Measurements from ENCODE around the gene SLC48A1. TPM values are rescaled to one million over a fixed set of nuclear protein-coding genes. Genes with fewer than 3 reads are reported as not detected.

Gene SLC48A1
- 10 to 100 TPM; 53.7 to 63.0 (median 58.3) TPM for polyA plus RNA-seq (ENCODE audit: insufficient read length in 4 of 4)

DNA sequence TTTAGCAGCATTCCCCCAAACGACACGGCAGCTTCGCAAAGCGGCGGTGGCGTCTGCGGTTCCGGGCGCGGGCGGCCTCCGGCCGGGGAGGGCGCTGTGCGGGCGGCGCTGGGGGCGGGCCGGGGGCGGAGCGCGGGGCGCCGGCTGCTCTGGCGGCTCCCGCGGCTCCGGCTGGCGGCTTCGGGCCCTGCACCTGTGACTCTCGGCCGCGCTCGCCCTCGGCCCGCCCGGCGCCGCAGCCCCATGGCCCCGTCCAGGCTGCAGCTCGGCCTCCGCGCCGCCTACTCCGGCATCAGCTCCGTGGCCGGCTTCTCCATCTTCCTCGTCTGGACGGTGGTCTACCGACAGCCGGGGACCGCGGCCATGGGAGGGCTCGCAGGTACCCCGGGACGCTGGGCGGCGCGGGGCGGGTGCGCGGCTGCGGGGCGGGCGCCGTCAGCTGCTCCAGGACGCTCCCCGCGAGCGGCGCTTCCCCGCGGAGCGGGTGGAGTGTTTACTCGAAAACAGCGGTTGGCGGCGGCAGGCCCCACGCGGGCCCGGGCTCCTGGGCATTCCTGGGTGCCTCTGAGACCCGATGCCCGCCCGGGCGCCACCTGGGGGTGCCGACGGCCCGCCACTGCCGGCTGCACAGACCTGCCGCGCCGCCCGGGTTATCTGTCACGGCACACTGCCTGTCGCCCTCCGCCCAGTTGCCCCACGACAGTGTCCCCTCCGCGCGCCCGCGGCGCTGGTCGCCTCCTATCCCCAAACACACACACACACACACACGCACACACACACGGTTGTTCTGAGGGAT, at the start of gene SLC48A1:
Gene SLC48A1 (plus strand): TSS at position 177 of the 796 bp plus-strand sequence. CDS start 67 bp downstream, at position 244.
- no peak for DNase-seq (ENCODE audit: low read depth in 4 of 4, low spot score in 3 of 4)

DNA sequence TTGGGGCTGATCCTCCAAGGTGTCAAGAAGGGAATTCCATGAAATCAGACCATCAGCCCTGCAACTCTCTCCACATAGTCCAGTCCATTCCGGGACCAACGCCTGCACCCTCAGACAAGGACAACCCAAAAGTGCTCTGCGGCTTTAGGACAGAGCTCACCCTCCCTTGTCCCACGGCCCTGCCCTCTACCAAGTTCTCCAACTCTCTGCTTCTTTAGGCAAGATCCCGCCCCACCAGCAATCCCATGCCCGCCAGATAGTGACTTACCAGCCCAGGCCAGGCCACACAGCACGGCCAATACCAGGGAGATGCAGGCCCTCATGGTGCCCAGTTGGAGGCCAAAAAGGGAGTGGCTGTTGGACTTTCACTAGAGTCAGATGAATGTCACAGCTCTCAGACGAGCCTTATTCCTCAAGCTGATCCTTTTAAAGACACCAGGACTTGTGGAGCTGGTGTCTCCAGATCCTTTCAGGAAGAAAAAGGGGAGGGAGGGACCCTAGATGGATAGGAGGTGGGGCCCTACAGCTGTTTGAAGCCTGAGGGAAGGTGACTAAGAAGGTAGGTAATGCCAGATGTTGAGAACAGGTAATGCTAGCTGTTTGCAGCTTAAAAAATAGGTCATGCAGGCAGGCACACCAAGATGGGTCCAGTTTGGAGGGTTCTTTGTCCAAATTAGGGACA, 47.8 kb upstream of the SLC48A1 start, which contains the start of gene ENDOU:
Gene ENDOU (minus strand): TSS at position 400 of the 682 bp plus-strand sequence. CDS start 77 bp downstream, at position 323.
- no peak for DNase-seq (ENCODE audit: low read depth in 4 of 4, low spot score in 3 of 4)

DNA sequence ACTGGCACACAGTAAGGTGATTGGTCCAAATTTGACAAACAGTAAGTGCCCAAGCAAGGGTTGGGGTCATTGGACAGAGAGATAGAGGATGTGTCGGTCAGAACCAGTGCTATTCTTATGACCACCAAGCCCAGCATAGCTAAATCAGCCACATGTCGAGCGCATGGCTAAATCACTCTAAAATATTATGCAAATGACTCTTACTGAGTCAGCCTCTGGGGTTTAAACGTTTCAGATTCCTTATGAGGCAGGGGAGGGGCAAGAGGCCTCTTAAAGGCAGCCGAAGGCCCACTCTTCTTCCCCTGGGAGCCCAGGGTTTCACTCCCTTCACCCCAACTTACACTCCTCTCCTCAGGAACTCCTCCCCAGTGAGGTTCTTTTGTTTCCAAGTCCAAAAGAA, 47.1 kb upstream of the SLC48A1 start:
- DNase-seq (ENCODE audit: low read depth in 4 of 4, low spot score in 3 of 4), result no peak

DNA sequence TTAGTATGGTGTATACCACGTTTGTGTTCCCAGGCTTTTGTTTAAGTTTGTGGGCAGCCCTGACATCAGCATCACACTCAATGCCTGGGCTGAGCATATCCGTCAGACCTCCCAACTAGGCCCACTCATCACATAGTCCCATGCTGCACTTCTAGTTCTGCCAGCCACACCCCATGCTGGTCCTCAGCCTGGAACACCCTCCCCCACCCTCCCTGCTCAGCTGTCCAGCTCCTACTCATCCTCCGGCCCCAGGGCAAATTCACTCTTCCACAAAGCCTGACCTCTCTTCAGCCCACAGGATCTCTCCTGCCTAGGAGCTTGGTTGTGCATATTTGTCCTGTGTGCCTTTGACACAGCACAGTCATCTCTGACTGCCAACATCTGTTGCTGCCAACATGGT, 43.8 kb upstream of the SLC48A1 start:
- DNase-seq (ENCODE audit: low read depth in 4 of 4, low spot score in 3 of 4), result no peak

DNA sequence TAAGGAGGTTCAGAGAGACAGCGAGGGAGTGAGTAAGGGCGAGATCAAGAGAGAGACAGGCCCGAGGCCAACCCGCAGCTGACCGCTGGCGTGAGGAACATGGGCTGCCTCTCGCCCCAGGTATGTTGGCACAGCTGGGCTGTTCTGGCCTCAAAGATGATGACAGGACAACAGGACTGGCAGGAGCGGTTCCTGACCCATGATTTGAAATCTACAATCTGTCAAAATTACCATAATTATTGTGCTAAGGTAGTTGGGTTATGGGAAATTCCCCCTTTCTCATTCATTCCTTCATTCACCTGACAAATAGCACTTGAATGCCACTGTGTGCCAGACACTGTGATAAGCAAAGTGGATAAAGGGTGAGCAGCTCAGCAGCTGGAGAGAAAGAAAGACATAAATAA, 42.7 kb upstream of the SLC48A1 start:
- no peak for DNase-seq (ENCODE audit: low read depth in 4 of 4, low spot score in 3 of 4)

DNA sequence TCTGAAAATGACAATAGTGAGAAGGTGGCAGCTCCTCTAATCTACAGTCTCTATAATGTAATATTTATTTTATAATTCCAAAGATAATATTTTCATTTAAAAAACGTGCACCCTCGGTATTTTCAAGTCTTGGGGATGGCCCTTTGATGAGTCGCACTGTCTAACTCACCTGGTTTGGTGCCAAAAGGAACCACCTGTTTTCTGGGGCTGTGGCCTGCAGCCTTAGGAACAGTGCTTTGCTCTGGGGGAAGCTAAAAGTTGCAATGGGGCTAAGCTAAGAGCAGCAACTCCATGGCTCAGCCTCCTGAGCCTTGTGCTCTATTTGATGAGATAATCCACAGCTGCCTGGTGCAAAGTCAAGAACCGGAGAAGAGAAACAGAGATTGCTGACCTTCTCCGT, 41.3 kb upstream of the SLC48A1 start:
- DNase-seq (ENCODE audit: low read depth in 4 of 4, low spot score in 3 of 4), result no peak

DNA sequence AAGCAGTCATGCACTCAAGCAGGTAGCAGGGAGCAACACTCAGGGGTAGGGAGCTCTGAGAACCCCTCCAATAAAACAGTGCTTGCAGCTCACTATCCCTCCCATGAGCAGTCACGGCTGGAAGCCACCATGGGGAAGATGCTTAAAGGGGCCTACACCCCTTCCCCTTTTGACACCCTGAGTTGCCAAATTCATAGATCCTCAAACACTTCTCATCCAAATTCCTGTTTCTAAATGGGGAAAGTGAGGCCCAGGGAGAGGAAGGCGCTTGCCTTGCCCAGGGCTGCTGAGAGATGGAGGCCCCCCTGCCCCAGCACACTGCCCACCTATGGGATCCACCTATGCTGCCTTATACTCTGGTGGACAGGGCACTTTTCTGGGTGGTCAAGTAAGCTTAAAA, 40.5 kb upstream of the SLC48A1 start:
- no peak for DNase-seq (ENCODE audit: low read depth in 4 of 4, low spot score in 3 of 4)

DNA sequence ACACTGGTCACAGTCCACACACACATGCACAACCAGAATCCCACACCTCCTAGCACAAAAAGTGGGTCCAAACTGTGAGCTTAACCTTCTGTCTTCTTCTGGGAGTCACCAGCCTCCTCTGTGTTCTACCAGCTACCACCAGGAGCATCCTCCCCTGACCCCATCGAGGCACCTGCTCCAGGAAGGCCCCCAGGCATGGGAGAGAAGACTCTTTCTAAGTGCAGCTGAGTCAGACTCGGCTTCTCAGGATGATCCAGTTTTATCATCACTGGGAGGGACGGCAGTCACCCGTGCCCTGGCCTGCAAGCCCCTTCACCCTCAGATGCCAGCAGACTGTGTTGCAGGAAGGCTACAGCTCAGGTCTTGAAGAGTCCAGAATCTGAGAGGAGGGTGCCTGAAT, 39.9 kb upstream of the SLC48A1 start:
- DNase-seq (ENCODE audit: low read depth in 4 of 4, low spot score in 3 of 4), result no peak

DNA sequence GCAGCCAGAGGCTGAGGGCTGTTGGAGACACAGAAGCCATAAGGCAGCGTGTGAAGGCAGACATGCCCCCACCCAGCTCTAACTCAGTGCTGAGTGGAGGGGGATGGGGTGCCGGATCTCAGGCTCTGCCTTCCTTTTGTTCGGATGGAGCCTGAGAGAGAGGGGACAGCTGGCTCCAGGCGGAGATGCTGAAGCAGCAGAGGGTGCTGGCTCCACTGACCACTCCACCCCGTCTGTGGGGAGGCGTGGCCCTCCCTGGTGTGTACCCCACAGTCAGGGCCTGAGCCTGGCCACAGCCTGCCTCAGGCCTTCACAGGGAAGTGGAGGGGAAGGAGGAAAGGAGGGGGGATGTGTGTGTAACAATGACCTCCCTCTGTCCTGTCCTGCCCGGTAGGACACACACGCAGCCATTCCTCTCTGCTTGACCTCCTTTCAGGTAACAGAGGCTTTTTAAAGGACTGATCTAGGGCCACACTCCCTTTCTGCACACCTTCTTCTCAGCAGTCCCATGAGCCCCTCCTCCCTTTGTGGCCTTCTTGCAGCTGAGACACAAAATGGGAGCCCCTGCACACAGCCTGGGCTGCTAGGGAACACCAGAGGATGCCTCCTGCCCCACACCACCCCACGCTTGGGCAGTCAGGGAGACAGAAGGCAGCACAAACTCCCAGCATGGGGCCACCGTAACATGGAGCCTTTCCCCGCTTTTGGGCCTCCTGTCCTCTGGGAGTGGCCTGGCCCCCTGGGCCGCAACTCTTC, 38.1 kb upstream of the SLC48A1 start:
- no peak for DNase-seq (ENCODE audit: low read depth in 4 of 4, low spot score in 3 of 4)

DNA sequence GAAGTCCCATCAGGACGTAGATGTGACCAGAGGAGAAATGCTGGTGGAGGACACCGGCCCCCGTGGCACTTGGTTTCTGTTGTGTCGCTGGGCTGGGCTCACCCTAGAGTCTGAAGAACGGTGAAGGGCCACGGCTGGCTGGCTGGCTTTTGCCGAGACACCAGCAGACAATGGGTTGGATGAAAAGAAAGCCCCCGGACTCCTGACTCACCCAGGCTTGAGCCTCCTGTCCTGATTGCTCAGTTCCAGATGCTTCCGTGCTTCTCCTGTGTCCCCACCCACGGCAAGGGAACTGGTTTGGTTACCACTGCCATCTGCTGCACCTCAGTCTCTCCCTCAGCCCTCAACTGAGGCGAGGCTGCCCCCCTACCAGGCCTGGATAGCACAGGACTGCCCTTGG, 37.4 kb upstream of the SLC48A1 start:
- DNase-seq (ENCODE audit: low read depth in 4 of 4, low spot score in 3 of 4), result no peak

DNA sequence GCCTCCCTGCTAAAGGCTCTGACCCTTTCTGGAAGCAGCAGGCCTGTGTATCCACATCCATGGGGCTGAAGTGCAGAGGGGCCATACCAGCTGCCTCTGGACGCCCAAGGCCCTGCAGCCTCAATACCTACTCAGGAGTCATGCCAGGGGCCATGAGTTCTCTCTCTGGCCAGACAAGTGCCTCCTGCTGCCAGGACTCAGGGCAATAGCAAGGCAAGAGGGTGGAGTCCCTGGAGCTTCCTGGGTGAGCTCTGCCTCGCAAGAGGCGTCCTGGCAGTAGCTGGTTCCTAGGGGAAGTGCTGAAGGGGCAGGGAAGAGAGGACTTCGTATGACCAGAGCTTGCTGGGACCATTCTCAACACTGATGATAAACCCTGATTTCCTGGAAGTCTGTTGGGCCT, 36.8 kb upstream of the SLC48A1 start:
- no peak for DNase-seq (ENCODE audit: low read depth in 4 of 4, low spot score in 3 of 4)

DNA sequence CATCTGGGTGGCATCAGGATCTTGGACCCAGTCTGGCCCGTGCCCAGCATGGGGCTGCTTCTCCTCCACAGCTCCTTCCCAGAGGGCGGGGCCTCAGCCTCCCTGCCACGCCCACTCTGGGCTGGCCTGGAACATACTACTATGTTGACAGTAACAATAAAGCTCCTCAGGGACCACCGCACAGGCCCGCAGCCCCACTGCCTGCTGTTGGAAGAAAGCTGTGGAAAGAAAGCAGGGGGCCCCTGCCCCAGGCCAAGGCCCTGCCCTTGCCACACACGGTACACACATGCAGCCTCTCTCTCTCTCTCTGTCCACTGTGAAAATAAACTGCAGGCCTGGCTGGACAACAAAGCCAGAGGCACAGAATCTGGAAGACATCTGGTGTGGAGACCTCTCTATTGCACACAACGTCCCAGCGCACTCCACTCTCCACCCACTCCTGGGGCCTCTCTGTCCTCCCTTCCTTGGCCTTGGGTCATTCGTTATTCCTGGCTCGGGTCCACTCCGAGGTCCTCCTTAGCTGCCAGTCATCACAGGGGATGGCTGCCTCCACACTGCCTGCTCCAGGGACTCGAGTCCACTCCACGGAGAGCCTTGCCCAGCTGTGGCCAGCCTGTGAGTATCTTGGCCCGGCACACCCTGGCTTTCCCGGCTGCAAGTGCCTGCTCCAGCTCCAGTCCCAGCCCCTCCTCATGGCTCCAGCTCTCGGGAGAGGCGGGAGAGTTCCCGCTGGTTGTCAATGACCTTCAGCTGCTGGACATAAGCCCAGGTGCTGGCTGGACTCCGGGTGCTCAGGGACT, 36.0 kb upstream of the SLC48A1 start:
- DNase-seq (ENCODE audit: low read depth in 4 of 4, low spot score in 3 of 4), result no peak

DNA sequence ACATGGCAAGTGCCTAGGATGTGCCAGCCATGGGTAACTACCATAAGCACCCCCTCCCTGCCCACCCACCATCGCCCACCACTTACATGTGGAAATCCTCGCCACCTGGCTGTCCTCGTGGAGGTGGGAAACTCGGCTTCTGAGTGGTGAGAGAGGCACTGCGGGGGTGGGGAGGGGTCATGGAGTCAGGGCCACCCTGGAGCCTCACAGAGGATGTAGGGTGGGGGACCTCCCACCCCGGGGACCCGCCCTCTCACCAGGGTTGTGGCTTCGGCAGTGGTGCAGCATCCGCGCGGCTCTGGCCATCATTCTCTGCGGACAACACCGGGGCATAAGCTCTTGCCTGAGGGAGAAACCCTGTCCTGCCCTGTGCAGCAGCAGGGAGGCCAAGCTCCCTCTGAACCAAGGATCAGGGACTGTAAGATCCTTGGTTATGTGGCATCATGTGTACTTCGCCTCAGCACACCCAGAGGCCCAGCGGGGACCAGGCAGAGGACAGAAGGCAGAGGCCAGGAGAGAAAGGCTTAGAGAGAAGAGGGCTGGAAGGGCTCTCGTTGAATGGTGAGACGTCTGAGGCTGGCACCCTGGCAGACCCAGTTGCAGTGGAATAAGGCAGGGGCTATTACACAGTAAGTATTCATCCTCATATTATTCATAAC, 35.0 kb upstream of the SLC48A1 start:
- DNase-seq (ENCODE audit: low read depth in 4 of 4, low spot score in 3 of 4), result no peak

DNA sequence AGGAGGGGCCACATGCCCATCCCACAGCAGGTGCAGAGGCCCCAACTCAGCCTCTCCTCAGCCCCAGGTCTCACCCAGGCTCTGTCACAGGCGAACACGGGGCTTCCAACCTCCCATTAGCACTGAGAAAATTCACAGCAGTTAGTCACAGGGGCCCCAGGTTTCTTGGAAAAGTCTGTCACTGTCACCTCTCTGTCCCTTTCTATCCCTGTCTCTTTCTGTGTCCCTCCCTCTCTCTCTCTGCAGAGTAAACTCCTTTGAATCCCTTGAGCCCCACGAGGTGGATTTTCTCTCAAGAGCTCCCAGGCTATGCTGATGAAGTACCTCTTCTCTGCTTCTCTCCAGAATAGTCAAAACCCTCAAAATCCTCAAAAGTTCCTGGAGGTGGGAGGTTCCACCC, 33.7 kb upstream of the SLC48A1 start:
- no peak for DNase-seq (ENCODE audit: low read depth in 4 of 4, low spot score in 3 of 4)

DNA sequence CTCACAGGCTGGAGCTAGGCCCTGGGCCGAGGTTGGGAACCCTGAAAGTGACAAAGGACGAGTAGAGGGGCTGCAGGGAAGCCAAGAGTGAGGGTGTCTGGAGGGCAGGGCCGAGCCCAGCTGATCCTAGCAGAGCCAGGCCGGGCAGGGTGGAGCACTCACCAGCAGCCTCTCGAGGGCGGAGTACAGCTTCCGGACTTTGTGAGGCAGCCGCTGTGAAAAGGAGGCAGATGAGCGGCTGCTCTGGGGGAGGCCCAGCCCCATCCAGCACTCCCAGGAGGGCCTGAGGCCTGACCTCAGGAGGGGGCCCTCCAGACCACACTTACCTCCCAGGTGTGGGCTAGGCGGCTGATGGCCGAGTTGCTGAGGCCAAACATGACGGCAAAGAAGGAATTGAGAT, 33.1 kb upstream of the SLC48A1 start:
- DNase-seq (ENCODE audit: low read depth in 4 of 4, low spot score in 3 of 4), result no peak

DNA sequence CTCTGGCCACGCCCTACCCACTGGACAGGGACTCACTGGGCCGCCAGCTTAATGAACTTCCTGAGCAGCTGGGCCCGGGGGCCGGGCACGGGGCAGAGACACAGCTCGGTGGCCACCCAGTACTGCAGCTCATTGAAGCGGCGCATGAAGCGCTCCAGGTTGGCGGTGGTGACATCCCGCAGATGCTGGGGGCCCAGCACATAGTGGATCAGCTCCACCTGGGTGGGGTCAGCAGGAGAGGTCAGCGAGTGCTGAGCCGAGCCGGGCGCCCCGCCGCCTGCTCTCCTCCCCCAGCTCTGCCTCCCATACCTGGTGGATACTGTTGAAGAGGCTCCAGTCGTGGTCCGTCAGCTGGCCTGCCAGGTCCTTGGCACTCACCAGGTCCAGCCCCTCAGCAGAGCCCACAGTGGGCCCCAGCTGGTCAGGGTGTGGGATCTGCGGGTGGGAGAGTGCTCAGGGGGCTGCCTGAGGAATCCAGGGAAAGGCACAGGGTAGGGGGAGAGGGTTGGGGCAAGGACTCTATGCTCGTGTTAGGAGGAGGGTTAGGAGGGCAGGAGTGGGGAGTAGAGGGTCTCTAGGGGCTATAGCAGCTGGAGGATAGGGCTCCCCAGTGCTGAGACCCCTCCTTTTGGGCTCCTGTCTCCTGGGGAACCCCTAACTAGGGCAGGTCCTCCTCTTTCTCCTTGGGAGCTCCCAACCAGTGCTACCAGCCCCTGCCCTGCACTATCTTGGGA, 32.3 kb upstream of the SLC48A1 start:
- no peak for DNase-seq (ENCODE audit: low read depth in 4 of 4, low spot score in 3 of 4)

DNA sequence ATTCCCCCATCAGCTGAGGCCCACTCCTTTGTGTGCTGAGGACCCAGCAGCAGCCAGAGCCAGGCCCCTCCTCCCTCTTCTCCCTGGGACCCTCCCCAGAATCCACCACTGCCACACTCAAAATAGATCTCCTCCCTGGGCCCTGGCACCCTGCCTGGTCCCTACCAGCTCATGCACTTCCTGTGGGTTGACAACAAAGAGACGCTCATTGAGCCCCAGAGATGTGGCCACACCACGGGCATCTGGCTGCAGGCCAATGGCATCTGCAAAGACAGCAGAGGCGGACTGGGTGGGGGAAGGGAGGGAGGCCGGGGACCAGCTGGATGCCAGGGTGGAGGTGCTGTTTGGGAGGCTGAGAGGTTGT, 31.7 kb upstream of the SLC48A1 start:
- DNase-seq (ENCODE audit: low read depth in 4 of 4, low spot score in 3 of 4), result no peak

DNA sequence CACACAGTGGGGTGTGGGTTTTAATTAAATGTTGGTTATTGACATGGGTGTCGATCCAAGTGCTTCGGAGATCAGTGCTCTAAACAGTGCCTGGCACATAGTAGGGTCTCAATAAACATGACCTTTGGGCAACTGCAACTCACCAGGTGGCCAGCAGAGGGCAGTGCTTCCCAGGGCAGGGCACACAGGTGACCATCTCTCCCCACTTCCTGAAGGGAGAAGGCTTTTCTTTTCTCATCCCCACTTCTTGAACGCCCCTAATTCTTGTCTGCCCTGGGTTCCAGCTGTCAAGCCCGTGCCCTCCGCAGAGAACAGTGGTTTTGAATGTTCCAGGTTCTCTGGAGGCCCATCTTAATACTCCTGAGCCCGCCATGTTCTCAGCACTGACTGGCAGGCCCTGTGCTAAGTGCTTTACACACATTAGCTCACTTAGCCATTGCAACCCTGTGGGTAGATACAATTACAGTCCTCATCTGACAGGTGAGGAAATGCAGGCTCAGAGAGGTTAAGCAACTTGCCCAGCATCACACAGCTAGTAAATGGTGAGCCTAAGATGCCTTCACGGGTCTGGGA, 30.7 kb upstream of the SLC48A1 start:
- DNase-seq (ENCODE audit: low read depth in 4 of 4, low spot score in 3 of 4), result no peak

DNA sequence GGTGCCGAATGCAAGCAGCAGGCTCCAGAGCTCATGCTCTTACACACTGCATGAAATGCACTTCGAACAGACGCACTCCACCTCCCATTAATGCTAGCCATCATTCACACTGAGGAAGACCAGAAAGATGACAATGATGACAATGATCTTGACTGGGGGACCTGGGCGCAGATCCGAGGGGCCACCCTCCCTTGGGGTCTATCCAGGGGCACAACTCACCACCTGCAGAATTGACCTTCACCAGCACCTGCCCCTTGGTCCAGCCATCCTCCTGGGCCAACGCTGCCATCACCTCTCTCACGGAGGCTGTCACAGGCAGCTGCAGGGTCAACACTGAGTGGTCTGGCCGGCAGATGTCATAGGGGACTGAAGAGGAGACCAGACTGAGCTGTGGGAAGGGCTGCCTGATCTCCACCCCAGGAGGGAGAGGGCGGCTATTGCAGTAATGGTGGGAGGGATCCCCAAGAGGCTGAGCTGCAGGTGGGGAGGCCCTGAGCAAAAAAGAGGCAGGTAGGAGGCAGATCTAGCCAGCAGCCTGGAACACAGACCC, 29.7 kb upstream of the SLC48A1 start:
- no peak for DNase-seq (ENCODE audit: low read depth in 4 of 4, low spot score in 3 of 4)
